ENCODE measurements around the gene NUBP2. TPM values are rescaled to one million over a fixed set of nuclear protein-coding genes. Genes with fewer than 3 reads are reported as not detected.

NUBP2 gene
- total and polyA plus RNA-seq, 2 donors (not counting 1 experiment from before 2014, with no cell fraction given): 13.5 to 43.6 TPM

DNA sequence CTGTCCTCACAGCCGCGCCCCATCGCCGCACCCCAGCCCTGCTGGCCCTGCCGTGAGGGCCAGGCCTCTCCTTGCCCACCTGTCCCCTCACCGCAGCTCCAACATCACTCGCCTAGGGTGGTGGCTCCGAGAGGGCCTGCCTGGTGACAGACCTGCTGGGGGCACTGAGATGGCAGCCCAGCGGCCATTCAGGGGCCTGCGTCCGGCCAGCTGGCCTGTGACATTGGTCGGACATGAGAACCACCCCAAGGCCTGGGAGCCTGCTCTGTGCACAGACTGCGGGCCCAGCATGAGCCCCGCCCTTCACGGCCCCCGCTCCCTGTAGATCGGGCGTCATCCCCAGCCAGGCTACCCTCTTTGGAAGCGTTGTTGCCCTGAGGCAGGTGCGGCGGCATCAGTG lies 23.2 kb upstream of the NUBP2 start:
- no peak for DNase-seq (ENCODE audit: low read depth in 2 of 2)
- no peaks in the 10 kb centered on the region for H3K4me1 ChIP-seq (ENCODE audit: control insufficient read depth, extremely low read depth, insufficient read depth, low read length)
- H3K4me3 ChIP-seq (replicated peaks in 1 of 4; ENCODE audit: control extremely low read depth in 1 of 4, insufficient read depth in 1 of 4, low read depth in 3 of 4, low read length in 4 of 4): no peak overlapping the region
- no peak overlapping the region for H3K4me2 ChIP-seq (ENCODE audit: extremely low read depth, insufficient read depth, low read length)
- no peaks in the 10 kb centered on the region for H3K79me2 ChIP-seq (ENCODE audit: control insufficient read depth, insufficient read depth, low read length)
- no peak overlapping the region for H3K9ac ChIP-seq (ENCODE audit: insufficient read depth, low read length)
- H3K36me3 ChIP-seq (ENCODE audit: control insufficient read depth, insufficient read depth, low read length): peaks cover 26% of the 10 kb centered on the region
- H3K27ac ChIP-seq (ENCODE audit: insufficient read depth, low read length): no peak overlapping the region
- H4K20me1 ChIP-seq (ENCODE audit: control insufficient read depth, extremely low read depth, insufficient read depth, low read length): no peaks in the 10 kb centered on the region
- TF ChIP-seq, protein P1, sequence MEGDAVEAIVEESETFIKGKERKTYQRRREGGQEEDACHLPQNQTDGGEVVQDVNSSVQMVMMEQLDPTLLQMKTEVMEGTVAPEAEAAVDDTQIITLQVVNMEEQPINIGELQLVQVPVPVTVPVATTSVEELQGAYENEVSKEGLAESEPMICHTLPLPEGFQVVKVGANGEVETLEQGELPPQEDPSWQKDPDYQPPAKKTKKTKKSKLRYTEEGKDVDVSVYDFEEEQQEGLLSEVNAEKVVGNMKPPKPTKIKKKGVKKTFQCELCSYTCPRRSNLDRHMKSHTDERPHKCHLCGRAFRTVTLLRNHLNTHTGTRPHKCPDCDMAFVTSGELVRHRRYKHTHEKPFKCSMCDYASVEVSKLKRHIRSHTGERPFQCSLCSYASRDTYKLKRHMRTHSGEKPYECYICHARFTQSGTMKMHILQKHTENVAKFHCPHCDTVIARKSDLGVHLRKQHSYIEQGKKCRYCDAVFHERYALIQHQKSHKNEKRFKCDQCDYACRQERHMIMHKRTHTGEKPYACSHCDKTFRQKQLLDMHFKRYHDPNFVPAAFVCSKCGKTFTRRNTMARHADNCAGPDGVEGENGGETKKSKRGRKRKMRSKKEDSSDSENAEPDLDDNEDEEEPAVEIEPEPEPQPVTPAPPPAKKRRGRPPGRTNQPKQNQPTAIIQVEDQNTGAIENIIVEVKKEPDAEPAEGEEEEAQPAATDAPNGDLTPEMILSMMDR (conservative IDR thresholded peaks at IDR 0.05 in 1 of 2, IDR thresholded peaks at IDR 0.05 in 1 of 2; ENCODE audit: low read depth in 1 of 2, low read length in 2 of 2): no peak
- TF ChIP-seq EZH2 (IDR thresholded peaks at IDR 0.05; ENCODE audit: low read length, missing control alignments): no peak
- no peaks in the 10 kb centered on the region for H3K27me3 ChIP-seq (ENCODE audit: control insufficient read depth, insufficient read depth, low read length)
- H2AFZ ChIP-seq (ENCODE audit: low read length): no peak overlapping the region
- no peaks in the 10 kb centered on the region for H3K9me3 ChIP-seq (ENCODE audit: control insufficient read depth, insufficient read depth, low read depth, low read length)

DNA sequence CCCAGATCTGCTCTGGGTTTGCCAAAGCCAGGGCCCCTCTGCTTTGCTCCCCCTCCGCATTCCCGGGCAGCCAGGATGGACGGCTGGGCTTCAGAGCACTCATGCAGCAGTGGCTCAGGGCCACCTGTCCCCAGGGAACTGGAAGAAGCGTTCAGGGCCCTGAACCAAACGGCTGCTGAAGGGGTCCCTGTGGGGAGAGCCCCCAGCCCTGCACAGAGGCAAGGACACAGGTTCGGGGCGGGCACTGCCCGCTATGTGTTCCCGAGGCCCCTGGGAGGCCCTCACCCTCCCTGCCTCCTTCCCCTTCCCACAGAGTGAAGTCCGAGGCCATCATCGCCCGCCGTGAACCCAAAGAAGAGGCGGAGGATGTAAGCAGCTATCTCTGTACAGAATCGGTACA lies 21.8 kb upstream of the NUBP2 start:
- H4K20me1 ChIP-seq (ENCODE audit: control insufficient read depth, extremely low read depth, insufficient read depth, low read length): no peaks in the 10 kb centered on the region
- H3K36me3 ChIP-seq (ENCODE audit: control insufficient read depth, insufficient read depth, low read length): peaks cover 36% of the 10 kb centered on the region
- no peak overlapping the region for H3K4me3 ChIP-seq (replicated peaks in 1 of 4; ENCODE audit: control extremely low read depth in 1 of 4, insufficient read depth in 1 of 4, low read depth in 3 of 4, low read length in 4 of 4)
- H3K79me2 ChIP-seq (ENCODE audit: control insufficient read depth, insufficient read depth, low read length): no peaks in the 10 kb centered on the region
- TF ChIP-seq, protein P1 (conservative IDR thresholded peaks at IDR 0.05 in 1 of 2, IDR thresholded peaks at IDR 0.05 in 1 of 2; ENCODE audit: low read depth in 1 of 2, low read length in 2 of 2): no peak
- TF ChIP-seq EZH2 (IDR thresholded peaks at IDR 0.05; ENCODE audit: low read length, missing control alignments): no peak
- no peaks in the 10 kb centered on the region for H3K4me1 ChIP-seq (ENCODE audit: control insufficient read depth, extremely low read depth, insufficient read depth, low read length)
- no peaks in the 10 kb centered on the region for H3K27me3 ChIP-seq (ENCODE audit: control insufficient read depth, insufficient read depth, low read length)
- no peak overlapping the region for H3K9ac ChIP-seq (ENCODE audit: insufficient read depth, low read length)
- no peak overlapping the region for H3K4me2 ChIP-seq (ENCODE audit: extremely low read depth, insufficient read depth, low read length)
- H2AFZ ChIP-seq (ENCODE audit: low read length): no peak overlapping the region
- H3K9me3 ChIP-seq (ENCODE audit: control insufficient read depth, insufficient read depth, low read depth, low read length): no peaks in the 10 kb centered on the region
- H3K27ac ChIP-seq (ENCODE audit: insufficient read depth, low read length): no peak overlapping the region
- DNase-seq (ENCODE audit: low read depth in 2 of 2): no peak

DNA sequence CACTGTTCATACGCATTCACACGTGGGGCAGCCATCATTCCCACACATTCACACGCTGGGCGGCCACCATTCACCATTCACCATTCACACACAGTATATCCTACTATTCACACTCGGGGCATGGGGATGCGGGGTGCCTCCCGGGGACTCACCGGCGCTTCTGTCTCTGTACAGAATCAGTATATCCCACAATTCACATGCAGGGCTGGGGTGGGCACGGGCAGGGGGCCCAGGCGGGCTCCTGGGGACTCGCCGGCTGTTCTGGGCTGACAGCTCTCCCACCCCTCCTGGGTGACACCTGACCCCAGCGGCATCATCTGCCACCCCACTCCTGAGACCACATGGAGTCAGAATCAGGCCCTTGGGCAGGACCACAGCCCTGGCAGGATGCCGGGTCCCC lies 21.0 kb upstream of the NUBP2 start:
- Histone ChIP-seq H2AFZ (ENCODE audit: low read length) (no peak overlapping the region), H3K9ac (ENCODE audit: insufficient read depth, low read length) (no peak overlapping the region), H3K36me3 (ENCODE audit: control insufficient read depth, insufficient read depth, low read length) (peaks cover 41% of the 10 kb centered on the region), H3K4me2 (ENCODE audit: extremely low read depth, insufficient read depth, low read length) (no peak overlapping the region), H3K9me3 (ENCODE audit: control insufficient read depth, insufficient read depth, low read depth, low read length) (no peaks in the 10 kb centered on the region), H3K27ac (ENCODE audit: insufficient read depth, low read length) (no peak overlapping the region), H3K4me3 (replicated peaks in 1 of 4; ENCODE audit: control extremely low read depth in 1 of 4, insufficient read depth in 1 of 4, low read depth in 3 of 4, low read length in 4 of 4) (no peak overlapping the region), H3K79me2 (ENCODE audit: control insufficient read depth, insufficient read depth, low read length) (no peaks in the 10 kb centered on the region), H3K4me1 (ENCODE audit: control insufficient read depth, extremely low read depth, insufficient read depth, low read length) (no peaks in the 10 kb centered on the region), H4K20me1 (ENCODE audit: control insufficient read depth, extremely low read depth, insufficient read depth, low read length) (no peaks in the 10 kb centered on the region), H3K27me3 (ENCODE audit: control insufficient read depth, insufficient read depth, low read length) (no peaks in the 10 kb centered on the region)
- no peak for TF ChIP-seq EZH2 (IDR thresholded peaks at IDR 0.05; ENCODE audit: low read length, missing control alignments)
- TF ChIP-seq, protein P1 (conservative IDR thresholded peaks at IDR 0.05 in 1 of 2, IDR thresholded peaks at IDR 0.05 in 1 of 2; ENCODE audit: low read depth in 1 of 2, low read length in 2 of 2): no peak
- no peak for DNase-seq (ENCODE audit: low read depth in 2 of 2)

Data from fibroblast of lung (primary cell).